Fibroblast of mammary gland (primary cell): ENCODE data around the gene KRT83.

Experiments
- DNase-seq: peaks from one replicate; pipeline ENCODE4 v3.0.0-alpha.2; 2010; ENCODE audit warnings: low read depth
- H3K4me3 ChIP-seq: 2 replicates; pipeline ENCODE4 v1.5.1; 2011; ENCODE audit warnings: low read depth, mild to moderate bottlenecking, low read length, moderate library complexity; ENCODE audit not compliant: control insufficient read depth
- TF ChIP-seq, protein P1 (sequence below): conservative IDR thresholded peaks from 2 replicates; pipeline ENCODE4 v1.5.1; 2011; ENCODE audit warnings: low read depth, low read length, inconsistent platforms; ENCODE audit not compliant: control insufficient read depth, insufficient read depth

Gene KRT83

DNA sequence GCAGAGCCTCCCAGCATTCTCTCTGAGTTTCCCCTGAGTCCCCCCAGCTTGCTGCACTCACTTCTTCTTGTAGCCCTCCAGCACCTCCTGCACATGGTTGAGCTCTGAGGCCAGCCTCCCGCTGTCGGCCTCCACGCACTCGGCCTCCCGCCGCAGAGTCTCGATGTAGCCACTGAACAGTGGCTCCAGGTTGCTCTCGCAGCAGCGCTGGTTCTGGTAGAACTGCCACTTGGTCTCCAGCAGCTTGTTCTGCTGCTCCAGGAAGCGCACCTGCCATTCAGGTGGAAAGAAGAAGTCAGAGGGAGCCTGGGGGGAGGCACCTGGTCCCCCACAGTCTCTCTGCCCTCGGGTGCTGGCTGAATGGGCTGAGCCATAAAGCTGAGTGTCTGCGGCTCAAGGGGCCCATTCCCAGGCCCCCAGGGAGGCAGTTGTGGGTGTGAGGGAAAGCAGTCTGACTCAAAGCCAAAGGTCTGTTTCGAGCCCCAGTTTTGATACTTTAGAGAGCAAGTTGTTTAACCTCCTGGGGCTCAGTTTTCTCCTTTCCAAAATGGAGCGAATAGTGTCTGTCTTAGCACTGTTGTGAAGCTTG is 43.8 kb upstream of the KRT83 start:
- H3K4me3 ChIP-seq = no peak overlapping the region
- DNase-seq = no peak
- TF ChIP-seq, protein P1, sequence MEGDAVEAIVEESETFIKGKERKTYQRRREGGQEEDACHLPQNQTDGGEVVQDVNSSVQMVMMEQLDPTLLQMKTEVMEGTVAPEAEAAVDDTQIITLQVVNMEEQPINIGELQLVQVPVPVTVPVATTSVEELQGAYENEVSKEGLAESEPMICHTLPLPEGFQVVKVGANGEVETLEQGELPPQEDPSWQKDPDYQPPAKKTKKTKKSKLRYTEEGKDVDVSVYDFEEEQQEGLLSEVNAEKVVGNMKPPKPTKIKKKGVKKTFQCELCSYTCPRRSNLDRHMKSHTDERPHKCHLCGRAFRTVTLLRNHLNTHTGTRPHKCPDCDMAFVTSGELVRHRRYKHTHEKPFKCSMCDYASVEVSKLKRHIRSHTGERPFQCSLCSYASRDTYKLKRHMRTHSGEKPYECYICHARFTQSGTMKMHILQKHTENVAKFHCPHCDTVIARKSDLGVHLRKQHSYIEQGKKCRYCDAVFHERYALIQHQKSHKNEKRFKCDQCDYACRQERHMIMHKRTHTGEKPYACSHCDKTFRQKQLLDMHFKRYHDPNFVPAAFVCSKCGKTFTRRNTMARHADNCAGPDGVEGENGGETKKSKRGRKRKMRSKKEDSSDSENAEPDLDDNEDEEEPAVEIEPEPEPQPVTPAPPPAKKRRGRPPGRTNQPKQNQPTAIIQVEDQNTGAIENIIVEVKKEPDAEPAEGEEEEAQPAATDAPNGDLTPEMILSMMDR = no peak

DNA sequence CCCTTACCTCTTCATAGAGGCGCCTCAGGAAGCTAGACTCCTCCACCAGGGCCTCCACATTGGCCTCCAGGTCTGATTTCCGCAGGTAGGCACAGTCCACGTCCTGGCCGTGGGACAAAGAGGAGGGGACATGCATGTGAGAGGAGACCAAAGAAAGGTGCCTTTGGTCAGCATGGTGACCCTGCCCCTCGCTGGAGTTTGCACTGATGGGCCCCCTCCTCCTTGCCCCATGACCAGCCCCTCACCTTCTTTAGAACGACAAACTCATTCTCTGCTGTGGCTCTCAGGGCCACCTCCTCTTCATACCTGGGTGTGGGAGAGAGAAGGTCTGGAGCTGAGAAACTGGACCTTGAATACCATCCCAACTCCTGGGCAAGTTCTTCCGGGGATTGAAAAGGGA is 42.9 kb upstream of the KRT83 start:
- no peak for DNase-seq
- TF ChIP-seq, protein P1 = no peak
- no peak overlapping the region for H3K4me3 ChIP-seq

DNA sequence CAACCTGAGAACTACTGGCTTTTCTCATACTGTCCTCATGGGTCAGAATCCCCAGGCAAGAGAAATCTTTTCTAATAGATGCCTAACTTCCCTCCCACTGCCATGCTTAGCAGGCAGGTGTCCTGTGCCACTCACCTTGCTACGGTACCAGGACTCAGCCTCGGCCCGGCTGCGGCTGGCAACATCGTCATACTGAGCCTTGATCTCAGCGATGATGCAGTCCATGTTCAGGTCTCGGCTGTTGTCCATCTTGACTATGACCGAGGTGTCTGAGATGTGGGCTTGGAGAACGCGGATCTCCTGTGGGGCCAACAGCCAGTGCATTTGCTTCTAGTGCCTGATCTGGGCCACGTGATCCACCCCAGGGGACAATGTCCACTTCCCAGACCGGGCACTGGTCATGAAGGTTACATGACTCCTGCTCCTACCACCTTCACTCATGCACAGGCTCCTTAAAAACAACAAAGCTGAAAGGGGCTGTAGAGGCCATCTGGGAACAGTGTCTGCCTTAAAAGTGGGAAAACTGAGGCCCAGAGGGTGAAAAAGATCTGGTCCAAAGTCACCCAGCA is 42.0 kb upstream of the KRT83 start:
- H3K4me3 ChIP-seq = no peak overlapping the region
- DNase-seq = no peak
- TF ChIP-seq, protein P1 = no peak

DNA sequence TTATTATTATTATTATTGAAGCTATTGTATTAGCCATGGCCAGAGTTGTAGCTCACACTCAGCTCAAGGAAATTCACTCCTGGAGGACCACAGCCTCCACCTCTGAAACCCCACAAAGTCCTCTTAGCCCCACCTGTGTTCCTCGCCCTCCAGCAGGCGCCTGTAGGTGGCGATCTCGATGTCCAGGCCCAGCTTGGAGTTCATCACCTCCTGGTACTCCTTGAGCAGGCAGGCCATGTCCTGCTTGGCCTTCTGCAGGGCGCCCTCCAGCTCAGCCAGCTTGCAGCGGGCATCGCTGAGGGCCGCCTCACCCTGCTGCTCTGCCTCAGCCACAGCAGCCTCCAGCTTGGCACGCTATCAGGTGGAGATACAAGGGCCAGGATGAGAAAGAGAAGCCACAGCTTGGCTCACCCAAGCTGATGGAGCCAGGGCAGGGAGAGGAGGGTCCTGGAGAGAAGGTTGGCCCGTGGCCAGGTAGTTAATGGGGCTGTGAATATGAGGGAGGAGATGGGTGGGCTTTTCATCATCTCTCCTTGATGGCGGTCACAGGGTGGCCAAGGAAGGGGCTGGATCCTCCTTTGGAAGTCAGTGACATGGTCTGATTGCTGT is 41.0 kb upstream of the KRT83 start:
- TF ChIP-seq, protein P1 = peak; percentile 32
- H3K4me3 ChIP-seq = no peak overlapping the region
- DNase-seq = no peak

DNA sequence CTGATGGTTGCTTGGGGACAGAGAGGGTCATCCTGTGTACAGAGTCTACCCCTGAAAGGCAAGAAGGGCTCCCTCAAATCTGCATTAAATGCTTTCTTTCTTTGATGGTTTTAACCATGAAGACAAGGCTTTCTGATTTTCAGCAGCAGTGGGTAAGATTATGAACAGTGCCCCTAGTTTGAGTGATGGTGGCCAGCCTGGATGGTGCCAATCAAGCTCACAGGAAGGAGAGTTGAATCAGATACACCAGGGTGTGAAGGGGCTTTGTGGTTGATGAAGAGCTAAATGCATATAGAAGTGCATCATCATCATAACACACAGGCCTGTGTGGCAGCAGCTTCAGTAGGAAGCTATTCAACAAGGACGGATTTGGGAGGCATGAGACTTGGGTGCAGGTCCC is 40.4 kb upstream of the KRT83 start:
- TF ChIP-seq, protein P1 = no peak
- no peak for DNase-seq

DNA sequence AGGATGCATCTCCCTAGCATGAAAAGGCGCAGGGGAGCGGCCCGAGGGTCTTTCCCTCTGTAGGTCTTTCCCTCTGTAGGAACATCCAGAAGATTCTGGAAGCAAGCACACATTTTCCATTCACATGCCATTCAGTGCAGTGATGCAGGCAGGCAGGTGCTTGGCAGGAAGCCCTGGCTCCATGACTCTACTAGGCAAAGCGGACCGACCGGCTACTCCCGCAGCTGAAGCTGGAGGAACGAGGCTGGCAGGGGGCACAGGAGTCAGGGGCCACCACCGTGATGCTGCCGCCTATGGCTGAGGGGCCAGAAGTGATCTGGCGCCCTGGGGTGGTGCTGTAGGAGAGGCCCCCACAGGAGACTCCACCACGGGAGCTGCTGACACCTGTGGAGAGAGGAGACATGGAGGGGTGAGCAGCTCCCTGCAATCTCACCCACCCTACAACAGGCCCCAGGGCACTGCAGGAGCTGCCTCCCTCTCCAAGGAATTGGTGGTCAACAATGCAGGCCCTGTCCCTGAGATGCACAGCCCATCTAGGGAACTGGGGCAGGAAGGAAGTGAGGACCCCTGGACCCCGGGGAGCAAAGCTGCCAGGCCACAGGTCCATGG is 39.6 kb upstream of the KRT83 start:
- DNase-seq = no peak
- TF ChIP-seq, protein P1 = no peak
- H3K4me3 ChIP-seq = no peak overlapping the region

More for the DNA sequence above, 40.4 kb upstream of the KRT83 start:
- H3K4me3 ChIP-seq = no peak overlapping the region
